Lower leg skin (tissue), 4 donors: ENCODE measurements around the gene PTPRN2. TPM values are rescaled to one million over a fixed set of nuclear protein-coding genes. Genes with fewer than 3 reads are reported as not detected.

ENCODE experiments used
- DNase-seq, 2 donors: peaks; one replicate each; pipeline ENCODE4 v3.0.0-alpha.2; 2019; ENCODE audit warnings: low spot score in 2 of 2
- H3K4me3 ChIP-seq: fragments of 200-600 bp; sonication (generic); 2 replicates; pipeline ENCODE4 v1.5.1; 2017; ENCODE audit warnings: mild to moderate bottlenecking, low read depth; ENCODE audit not compliant: poor library complexity, severe bottlenecking
- POLR2A ChIP-seq, 2 donors: fragments of 450-650 bp; IDR thresholded peaks; one replicate each; pipeline ENCODE4 v1.6.1; 2016 to 2017; ENCODE audit warnings: antibody characterized with exemption in 2 of 2, mild to moderate bottlenecking in 1 of 2, moderate library complexity in 1 of 2
- WGBS, 2 donors: methylation state at CpG; one replicate each; pipeline ENCODE4 v1.1.5; 2018; 5-methylcytosine and 5-hydroxymethylcytosine counted together
- intact Hi-C: fragments of 100-400 bp; cut with DNase I; formaldehyde crosslinking; loops from one replicate; pipeline ENCODE4 v1.15.0; 2023; ENCODE audit warnings: low total_unique reads
- total RNA-seq, 4 donors: library from RNA; depleted of rRNA; stranded (reverse); fragments of >200 nt; gene quantifications; one replicate each; pipeline ENCODE4 v1.1.0, GENCODE V29; 2016
- TF ChIP-seq, protein P1 (sequence below), 3 donors: fragments of 450-650 bp; IDR thresholded peaks; one replicate each; pipeline ENCODE4 v1.5.1; 2016; ENCODE audit warnings: antibody characterized with exemption in 3 of 3, mild to moderate bottlenecking in 3 of 3, moderate library complexity in 2 of 3

The PTPRN2 gene
- total RNA-seq, 4 donors from 2014 or later = 0.11 to 1.6 (median 0.92) TPM

DNA sequence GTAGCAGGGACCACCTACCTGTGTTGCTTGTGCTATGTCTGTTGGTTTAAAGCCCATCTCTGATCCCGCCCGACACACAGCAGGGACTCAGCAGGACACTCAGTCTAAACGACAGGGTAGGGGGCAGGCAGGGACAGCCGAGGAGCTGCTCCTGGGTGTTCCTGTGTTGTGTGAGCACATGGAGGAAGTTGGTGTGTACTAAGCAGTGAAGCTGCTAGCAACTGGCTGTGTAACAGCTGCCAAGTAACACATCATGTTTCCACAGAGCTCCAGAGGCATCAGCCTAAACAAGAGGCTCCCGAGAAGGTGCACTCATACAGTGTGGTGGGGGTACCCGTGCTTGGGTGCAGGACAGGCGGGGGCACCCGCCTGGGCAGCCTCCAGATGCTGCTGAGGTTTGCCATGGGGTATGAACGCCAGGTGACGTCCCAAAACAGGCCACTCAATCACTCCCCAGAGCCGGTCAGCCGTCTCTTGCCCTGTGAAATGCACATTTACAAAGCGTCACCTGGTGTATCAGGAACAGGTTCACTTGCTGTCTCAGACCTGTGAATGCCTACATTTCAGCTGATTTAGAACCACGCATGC lies 59.6 kb downstream of the PTPRN2 start:
- 61 to 72% methylated on average over 11 to 14 of the region's 14 CpGs for WGBS, 2 donors

DNA sequence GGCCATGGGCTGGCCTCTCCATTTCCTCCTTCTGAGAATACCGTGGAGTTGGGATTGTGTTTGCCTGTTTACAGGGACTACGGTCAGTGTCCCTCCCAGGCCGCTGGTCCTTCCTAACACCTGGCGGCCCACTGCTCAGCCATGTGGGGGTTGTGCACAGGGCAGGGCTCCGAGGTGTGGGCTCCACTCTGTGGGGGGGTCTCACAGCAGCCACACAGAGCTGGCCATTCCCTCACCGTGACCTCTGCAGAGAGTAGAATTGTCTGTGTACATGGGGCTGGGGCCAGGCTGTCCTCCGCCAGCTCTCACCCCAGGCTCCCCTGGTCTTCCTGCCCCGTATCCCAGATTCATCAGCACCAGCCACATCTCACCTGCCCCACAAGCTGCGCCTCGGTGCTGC lies 60.1 kb downstream of the PTPRN2 start:
- no peak for DNase-seq
- TF ChIP-seq, protein P1, sequence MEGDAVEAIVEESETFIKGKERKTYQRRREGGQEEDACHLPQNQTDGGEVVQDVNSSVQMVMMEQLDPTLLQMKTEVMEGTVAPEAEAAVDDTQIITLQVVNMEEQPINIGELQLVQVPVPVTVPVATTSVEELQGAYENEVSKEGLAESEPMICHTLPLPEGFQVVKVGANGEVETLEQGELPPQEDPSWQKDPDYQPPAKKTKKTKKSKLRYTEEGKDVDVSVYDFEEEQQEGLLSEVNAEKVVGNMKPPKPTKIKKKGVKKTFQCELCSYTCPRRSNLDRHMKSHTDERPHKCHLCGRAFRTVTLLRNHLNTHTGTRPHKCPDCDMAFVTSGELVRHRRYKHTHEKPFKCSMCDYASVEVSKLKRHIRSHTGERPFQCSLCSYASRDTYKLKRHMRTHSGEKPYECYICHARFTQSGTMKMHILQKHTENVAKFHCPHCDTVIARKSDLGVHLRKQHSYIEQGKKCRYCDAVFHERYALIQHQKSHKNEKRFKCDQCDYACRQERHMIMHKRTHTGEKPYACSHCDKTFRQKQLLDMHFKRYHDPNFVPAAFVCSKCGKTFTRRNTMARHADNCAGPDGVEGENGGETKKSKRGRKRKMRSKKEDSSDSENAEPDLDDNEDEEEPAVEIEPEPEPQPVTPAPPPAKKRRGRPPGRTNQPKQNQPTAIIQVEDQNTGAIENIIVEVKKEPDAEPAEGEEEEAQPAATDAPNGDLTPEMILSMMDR (IDR thresholded peaks at IDR 0.05) = no peak
- TF ChIP-seq POLR2A (IDR thresholded peaks at IDR 0.05) = no peak
- no peak overlapping the region for H3K4me3 ChIP-seq
- 73 to 88% methylated on average over 9 to 10 of the region's 10 CpGs for WGBS, 2 donors
- intact Hi-C loops = no loop called here

More for the DNA sequence above, 59.6 kb downstream of the PTPRN2 start:
- no peak for DNase-seq
- TF ChIP-seq POLR2A (IDR thresholded peaks at IDR 0.05) = no peak
- TF ChIP-seq, protein P1 (IDR thresholded peaks at IDR 0.05) = no peak
- intact Hi-C loops = no loop called here
- no peak overlapping the region for H3K4me3 ChIP-seq

DNA sequence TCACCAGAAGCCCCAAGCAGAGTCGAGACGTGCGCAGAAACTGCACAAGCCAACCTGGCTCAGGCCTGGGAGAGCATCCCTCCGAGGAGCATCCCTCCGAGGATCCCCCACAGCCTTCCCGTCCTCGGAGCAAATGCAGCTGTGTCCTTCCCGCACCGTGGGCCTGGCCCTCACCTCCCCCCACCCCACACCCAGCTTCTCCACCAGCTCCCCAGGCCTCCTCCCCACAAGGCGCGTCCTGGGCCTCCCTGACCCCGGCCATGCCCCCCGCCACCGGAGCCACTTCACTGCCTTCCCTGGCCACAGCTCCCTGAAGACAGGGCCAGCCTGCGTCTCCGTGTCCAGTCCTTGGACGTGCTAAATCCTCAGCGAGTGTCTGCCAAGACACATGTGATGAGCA lies 60.6 kb downstream of the PTPRN2 start:
- WGBS, 2 donors = 86 to 90% methylated on average over 18 of the region's 18 CpGs
- TF ChIP-seq, protein P1 (IDR thresholded peaks at IDR 0.05) = no peak
- no peak for TF ChIP-seq POLR2A (IDR thresholded peaks at IDR 0.05)
- intact Hi-C loops = no loop called here

DNA sequence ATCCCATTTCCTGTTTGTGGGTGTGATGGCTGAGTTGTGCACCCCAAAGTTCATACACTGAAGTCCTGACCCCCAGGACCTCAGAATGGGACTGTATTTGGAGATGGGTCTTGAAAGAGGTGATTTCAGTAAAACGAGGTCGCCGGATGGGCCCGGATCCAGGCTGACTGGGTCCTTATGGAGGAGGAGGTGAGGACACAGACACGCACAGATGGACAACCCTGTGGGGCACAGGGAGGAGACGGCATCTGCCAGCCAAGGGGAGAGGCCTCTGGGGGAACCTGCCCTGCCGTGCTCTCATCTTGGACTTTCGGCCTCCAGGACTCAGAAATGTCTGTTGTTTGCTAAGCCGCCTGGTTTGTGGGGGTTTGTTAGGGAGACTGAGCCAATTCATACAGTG lies 61.1 kb downstream of the PTPRN2 start:
- TF ChIP-seq, protein P1 (IDR thresholded peaks at IDR 0.05) = no peak
- no peak for TF ChIP-seq POLR2A (IDR thresholded peaks at IDR 0.05)
- DNase-seq = no peak
- no peak overlapping the region for H3K4me3 ChIP-seq
- WGBS, 2 donors = 88 to 92% methylated on average over 8 to 9 of the region's 9 CpGs
- intact Hi-C loops = no loop called here

More for the DNA sequence above, 60.6 kb downstream of the PTPRN2 start:
- no peak for DNase-seq
- H3K4me3 ChIP-seq = no peak overlapping the region

DNA sequence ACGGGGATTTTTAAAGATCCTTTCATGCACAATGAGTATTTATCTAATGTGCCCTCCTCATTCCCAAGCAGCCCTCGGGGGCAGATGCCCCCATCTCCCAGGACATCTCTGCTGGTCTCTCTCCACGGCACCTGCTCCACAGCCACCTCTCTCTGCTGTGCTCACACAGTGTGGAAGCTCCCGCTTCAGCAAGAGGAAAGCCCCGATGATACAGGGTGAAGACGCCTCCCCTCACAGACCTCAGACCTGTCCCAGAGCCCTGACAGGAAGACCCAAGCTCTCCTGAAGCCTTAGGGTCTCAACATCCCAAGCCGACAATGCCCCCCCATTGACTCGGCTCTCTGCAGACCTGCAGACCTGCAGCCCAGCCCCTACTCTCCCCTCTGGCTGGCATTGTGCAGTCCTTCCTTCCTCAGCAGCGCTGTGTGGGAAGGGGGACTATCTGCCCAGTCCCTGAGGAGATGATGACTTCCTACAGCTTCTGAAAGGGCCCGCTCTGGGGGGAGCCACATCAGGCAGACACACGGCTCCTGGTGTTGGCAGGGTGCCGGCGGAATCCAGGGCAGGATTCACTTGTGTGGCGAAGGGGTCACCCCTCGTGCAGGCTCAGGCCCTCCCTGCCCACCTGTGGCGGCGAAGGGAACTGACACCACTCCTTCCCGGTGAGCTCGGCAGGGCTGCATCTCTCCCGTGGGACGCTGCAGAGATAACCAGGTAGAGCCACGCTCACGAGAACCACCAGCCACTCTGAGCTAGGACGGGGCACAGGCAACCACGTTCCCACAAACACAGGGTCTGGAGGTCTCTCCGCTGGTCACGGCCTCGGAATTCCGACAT lies 61.8 kb downstream of the PTPRN2 start:
- no peak for TF ChIP-seq POLR2A (IDR thresholded peaks at IDR 0.05)
- no peak overlapping the region for H3K4me3 ChIP-seq
- DNase-seq = no peak
- 76 to 82% methylated on average over 24 to 29 of the region's 29 CpGs for WGBS, 2 donors
- intact Hi-C loops = no loop called here
